ENCODE data around the gene ZBTB21. TPM values are rescaled to one million over a fixed set of nuclear protein-coding genes. Genes with fewer than 3 reads are reported as not detected.
"Not testable (repeated sequence)": the region's sequence is repeated elsewhere in the genome, so short reads cannot be mapped to it uniquely, and the experiment has no call there.

The ZBTB21 gene
- total and polyA plus RNA-seq, 12 donors = 1.3 to 15.2 (median 6.1) TPM

GRCh38 chr21:41953249-41953830 lies 56.8 kb downstream of the ZBTB21 start:
- 1% methylated on average over 54 to 67 of the region's 67 CpGs for WGBS, 2 donors
- DNase-seq = peak in 1 of 2 donors; percentile 36

GRCh38 chr21:41952568-41953248 lies 57.5 kb downstream of the ZBTB21 start:
- H3K4me1 ChIP-seq = peaks cover 10 to 69% (median 40%) of the 10 kb centered on the region in 9 donors
- peak overlapping the region; percentile 12 to 91 (median 80) for H3K4me3 ChIP-seq
- ATAC-seq (no peak), DNase-seq (no peak)
- WGBS, 2 donors = 33 to 46% methylated on average over 30 of the region's 30 CpGs
- TF ChIP-seq CTCF (IDR thresholded peaks at IDR 0.05) = no peak
- H3K36me3 ChIP-seq = peaks cover 0 to 5% (median 0%) of the 10 kb centered on the region in 9 donors
- intact Hi-C loops (cut with DNase I) = loop anchor here in 5 of 10 donors (5.0 to 10.0 kb wide), 4 partner anchors 52 to 162 kb away; no protein-coding TSS in a partner anchor
- peak overlapping the region in 9 of 10 donors; percentile 7 to 88 (median 81) for H3K27ac ChIP-seq
- peaks cover 0 to 9% (median 0%) of the 10 kb centered on the region in 7 donors for H3K27me3 ChIP-seq
- H3K9me3 ChIP-seq = no peaks in the 10 kb centered on the region

More at GRCh38 chr21:41953249-41953830, 56.8 kb downstream of the ZBTB21 start:
- Histone ChIP-seq H3K27me3 (peaks cover 0 to 9% (median 0%) of the 10 kb centered on the region in 7 donors), H3K4me3 (peak overlapping the region; percentile 12 to 91 (median 80)), H3K36me3 (peaks cover 0 to 5% (median 0%) of the 10 kb centered on the region in 9 donors), H3K27ac (peak overlapping the region; percentile 7 to 88 (median 79)), H3K9me3 (no peaks in the 10 kb centered on the region), H3K4me1 (peaks cover 11 to 69% (median 40%) of the 10 kb centered on the region in 9 donors)
- intact Hi-C loops (cut with DNase I) = loop anchor here in 5 of 10 donors (5.0 to 10.0 kb wide), 4 partner anchors 51 to 161 kb away; no protein-coding TSS in a partner anchor
- peak in 3 of 8 donors; percentile 7 to 21 (median 18) for ATAC-seq
- TF ChIP-seq CTCF (IDR thresholded peaks at IDR 0.05) = no peak

GRCh38 chr21:41951876-41952567 lies 58.1 kb downstream of the ZBTB21 start:
- intact Hi-C loops (cut with DNase I) = loop anchor here in 5 of 10 donors (5.0 to 10.0 kb wide), 4 partner anchors 53 to 163 kb away; no protein-coding TSS in a partner anchor
- H3K36me3 ChIP-seq = peaks cover 0 to 5% (median 0%) of the 10 kb centered on the region in 9 donors
- H3K9me3 ChIP-seq = no peaks in the 10 kb centered on the region
- H3K4me3 ChIP-seq = peak overlapping the region in 8 of 10 donors; percentile 70 to 91 (median 80)
- peaks cover 10 to 68% (median 37%) of the 10 kb centered on the region in 9 donors for H3K4me1 ChIP-seq
- WGBS, 2 donors = 78 to 86% methylated on average over 5 of the region's 5 CpGs
- H3K27ac ChIP-seq = peak overlapping the region in 2 of 10 donors; percentile 62 to 81
- no peak for TF ChIP-seq CTCF (IDR thresholded peaks at IDR 0.05)
- DNase-seq = no peak
- ATAC-seq = no peak
- peaks cover 0 to 9% (median 0%) of the 10 kb centered on the region in 7 donors for H3K27me3 ChIP-seq

- Histone ChIP-seq H3K27ac (no peak overlapping the region), H3K9me3 (no peaks in the 10 kb centered on the region), H3K4me3 (no peak overlapping the region), H3K27me3 (peaks cover 0 to 9% (median 0%) of the 10 kb centered on the region in 7 donors), H3K36me3 (peaks cover 0 to 5% (median 0%) of the 10 kb centered on the region in 9 donors), H3K4me1 (peaks cover 10 to 61% (median 31%) of the 10 kb centered on the region in 9 donors)
- 89 to 91% methylated on average over 14 of the region's 14 CpGs for WGBS, 2 donors
- DNase-seq = no peak
- no peak for TF ChIP-seq CTCF (IDR thresholded peaks at IDR 0.05)
- ATAC-seq = no peak
- intact Hi-C loops (cut with DNase I) = loop anchor here in 5 of 10 donors (5.0 to 10.0 kb wide), 4 partner anchors 54 to 164 kb away; no protein-coding TSS in a partner anchor
These were observed 59.2 kb downstream of the ZBTB21 start for GRCh38 chr21:41950941-41951351.

- H3K27me3 ChIP-seq, H3K27ac ChIP-seq, H3K9me3 ChIP-seq, DNase-seq, H3K36me3 ChIP-seq, ATAC-seq, H3K4me3 ChIP-seq: not testable (repeated sequence)
- H3K4me1 ChIP-seq = peaks cover 10 to 61% (median 31%) of the 10 kb centered on the region in 9 donors
- WGBS, 2 donors = 98 to 99% methylated on average over 3 of the region's 3 CpGs
- intact Hi-C loops (cut with DNase I) = loop anchor here in 5 of 10 donors (5.0 to 10.0 kb wide), 4 partner anchors 55 to 165 kb away; no protein-coding TSS in a partner anchor
These were observed 60.5 kb downstream of the ZBTB21 start for GRCh38 chr21:41949631-41950030.

Measured in heart right ventricle (tissue), 16 donors.